ENCODE results near the gene DUSP19. TPM values are rescaled to one million over a fixed set of nuclear protein-coding genes. Genes with fewer than 3 reads are reported as not detected.

DUSP19 gene
- total and polyA plus RNA-seq, 2 of the 13 experiments (the other 11 are each of a cell fraction or from before 2014, with no cell fraction given) = 1.3 to 1.9 TPM

- TF ChIP-seq ZNF142 (CRISPR knock-in tag; IDR thresholded peaks at IDR 0.05) (no peak), ZNF589 (CRISPR knock-in tag; conservative IDR thresholded peaks at IDR 0.05) (peak; percentile 77; the same call in 1 of the 2 replicates), GMEB2 (CRISPR knock-in tag; IDR thresholded peaks at IDR 0.05; ENCODE audit: low read depth) (peak; percentile 65; the same call in 1 of the 2 replicates), FOXM1 (CRISPR knock-in tag; IDR thresholded peaks at IDR 0.05) (0 out of 2 replicates have a peak, but pooled peaks have one; percentile 68), ELF4 (CRISPR knock-in tag; IDR thresholded peaks at IDR 0.05; ENCODE audit: borderline replicate concordance) (peak; percentile 45), ZNF280B (CRISPR knock-in tag; IDR thresholded peaks at IDR 0.05; ENCODE audit: borderline replicate concordance) (peak; percentile 53; the same call in 1 of the 2 replicates), IKZF4 (CRISPR knock-in tag; IDR thresholded peaks at IDR 0.05; ENCODE audit: borderline replicate concordance, low read depth, not compliant biosample characterization) (peak; percentile 76), KDM1A (CRISPR knock-in tag; IDR thresholded peaks at IDR 0.05) (no peak), TGIF2 (CRISPR knock-in tag; IDR thresholded peaks at IDR 0.05) (peak; percentile 92), CBX5 (CRISPR knock-in tag; IDR thresholded peaks at IDR 0.05; ENCODE audit: borderline replicate concordance) (peak; percentile 75; the same call in 1 of the 2 replicates), TEF (CRISPR knock-in tag; IDR thresholded peaks at IDR 0.05) (peak; percentile 73; the same call in 1 of the 2 replicates), ZNF652 (CRISPR knock-in tag; IDR thresholded peaks at IDR 0.05; ENCODE audit: borderline replicate concordance, low read depth) (no peak), ZNF414 (CRISPR knock-in tag; IDR thresholded peaks at IDR 0.05) (no peak), ZNF337 (CRISPR knock-in tag; IDR thresholded peaks at IDR 0.05; ENCODE audit: borderline replicate concordance, low read depth) (no peak), GATAD2A (CRISPR knock-in tag; IDR thresholded peaks at IDR 0.05) (peak; percentile 62), STAG1 (CRISPR knock-in tag; IDR thresholded peaks at IDR 0.05) (no peak), ZNF720 (CRISPR knock-in tag; IDR thresholded peaks at IDR 0.05) (peak; percentile 76; the same call in 1 of the 2 replicates), ZNF232 (CRISPR knock-in tag; IDR thresholded peaks at IDR 0.05; ENCODE audit: borderline replicate concordance) (peak; percentile 44; the same call in 1 of the 2 replicates), HDAC1 (CRISPR knock-in tag; IDR thresholded peaks at IDR 0.05) (peak; percentile 99)
Measured at GRCh38 chr2:183124222-183124956, 45.8 kb downstream of the DUSP19 start, which contains the start of gene NUP35 (continued).
